HG03432 (cell line): ENCODE results near the gene SLC22A24.
"Not testable (repeated sequence)": the region's sequence is repeated elsewhere in the genome, so short reads cannot be mapped to it uniquely, and the experiment has no call there.

Experiments used
- ATAC-seq: cut with Tn5 transposase; IDR thresholded peaks from one replicate; pipeline ENCODE4 v1.9.1; 2021; ENCODE audit warnings: mild to moderate bottlenecking, moderate library complexity; ENCODE audit not compliant: unreplicated experiment

SLC22A24 gene

GRCh38 chr11:63144121-63144520 is at the start of gene SLC22A24:
SLC22A24 (minus strand) TSS chr11:63144221; CDS start chr11:63143779, 442 bp downstream.
- no peak for ATAC-seq

- ATAC-seq, result no peak
Measured at GRCh38 chr11:63180536-63180935, 36.5 kb upstream of the SLC22A24 start.

- no peak for ATAC-seq
Measured at GRCh38 chr11:63179432-63180041, 35.5 kb upstream of the SLC22A24 start.

- ATAC-seq, result no peak
Measured at GRCh38 chr11:63177872-63178271, 33.9 kb upstream of the SLC22A24 start.

GRCh38 chr11:63165706-63166310 is 21.8 kb upstream of the SLC22A24 start:
- ATAC-seq, result no peak

GRCh38 chr11:63155794-63156193 is 11.8 kb upstream of the SLC22A24 start:
- ATAC-seq, result no peak

GRCh38 chr11:63146581-63146980 is 2.6 kb upstream of the SLC22A24 start:
- no peak for ATAC-seq

GRCh38 chr11:63142459-63142858 is 1.6 kb downstream of the SLC22A24 start:
- no peak for ATAC-seq

- no peak for ATAC-seq
Measured at GRCh38 chr11:63132985-63133775, 10.8 kb downstream of the SLC22A24 start.

GRCh38 chr11:63099555-63099954 is 44.5 kb downstream of the SLC22A24 start:
- no peak for ATAC-seq

GRCh38 chr11:63080682-63081081 is 63.3 kb downstream of the SLC22A24 start:
- no peak for ATAC-seq

- not testable (repeated sequence) for ATAC-seq
Measured at GRCh38 chr11:63046203-63046602, 97.8 kb downstream of the SLC22A24 start.

- ATAC-seq, result no peak
Measured at GRCh38 chr11:63042596-63042995, 101.4 kb downstream of the SLC22A24 start.

GRCh38 chr11:63032457-63032856 is 111.6 kb downstream of the SLC22A24 start:
- ATAC-seq, result no peak
